Measurements from ENCODE around the gene DISP3.

Gene DISP3

GRCh38 chr1:11461531-11462137 is 17.3 kb upstream of the DISP3 start:
- Histone ChIP-seq H3K27ac (ENCODE audit: low read depth, low read length) (no peak overlapping the region), H3K27me3 (ENCODE audit: control insufficient read depth, insufficient read depth, low read length) (no peaks in the 10 kb centered on the region), H3K9ac (ENCODE audit: low read depth, low read length) (no peak overlapping the region), H3K4me3 (ENCODE audit: low read depth, low read length) (no peak overlapping the region), H3K4me1 (ENCODE audit: control insufficient read depth, insufficient read depth, low read length) (no peaks in the 10 kb centered on the region), H3K9me3 (ENCODE audit: control insufficient read depth, insufficient read depth, low read length) (no peaks in the 10 kb centered on the region), H3K36me3 (ENCODE audit: control insufficient read depth, insufficient read depth, low read length) (no peaks in the 10 kb centered on the region)

GRCh38 chr1:11462224-11462923 is 16.6 kb upstream of the DISP3 start:
- no peaks in the 10 kb centered on the region for H3K27me3 ChIP-seq (ENCODE audit: control insufficient read depth, insufficient read depth, low read length)

GRCh38 chr1:11463177-11463576 is 15.8 kb upstream of the DISP3 start:
- Histone ChIP-seq H3K27me3 (ENCODE audit: control insufficient read depth, insufficient read depth, low read length) (no peaks in the 10 kb centered on the region), H3K9me3 (ENCODE audit: control insufficient read depth, insufficient read depth, low read length) (no peaks in the 10 kb centered on the region), H3K4me3 (ENCODE audit: low read depth, low read length) (no peak overlapping the region), H3K9ac (ENCODE audit: low read depth, low read length) (no peak overlapping the region), H3K36me3 (ENCODE audit: control insufficient read depth, insufficient read depth, low read length) (no peaks in the 10 kb centered on the region), H3K4me1 (ENCODE audit: control insufficient read depth, insufficient read depth, low read length) (no peaks in the 10 kb centered on the region), H3K27ac (ENCODE audit: low read depth, low read length) (no peak overlapping the region)

More at GRCh38 chr1:11462224-11462923, 16.6 kb upstream of the DISP3 start:
- H3K9ac ChIP-seq (ENCODE audit: low read depth, low read length) = no peak overlapping the region
- no peaks in the 10 kb centered on the region for H3K9me3 ChIP-seq (ENCODE audit: control insufficient read depth, insufficient read depth, low read length)
- no peaks in the 10 kb centered on the region for H3K36me3 ChIP-seq (ENCODE audit: control insufficient read depth, insufficient read depth, low read length)
- H3K4me3 ChIP-seq (ENCODE audit: low read depth, low read length) = no peak overlapping the region
- no peaks in the 10 kb centered on the region for H3K4me1 ChIP-seq (ENCODE audit: control insufficient read depth, insufficient read depth, low read length)
- no peak overlapping the region for H3K27ac ChIP-seq (ENCODE audit: low read depth, low read length)

GRCh38 chr1:11465307-11465706 is 13.6 kb upstream of the DISP3 start:
- H3K9me3 ChIP-seq (ENCODE audit: control insufficient read depth, insufficient read depth, low read length) = no peaks in the 10 kb centered on the region
- no peak overlapping the region for H3K27ac ChIP-seq (ENCODE audit: low read depth, low read length)
- no peaks in the 10 kb centered on the region for H3K36me3 ChIP-seq (ENCODE audit: control insufficient read depth, insufficient read depth, low read length)
- no peak overlapping the region for H3K4me3 ChIP-seq (ENCODE audit: low read depth, low read length)
- no peak overlapping the region for H3K9ac ChIP-seq (ENCODE audit: low read depth, low read length)
- no peaks in the 10 kb centered on the region for H3K4me1 ChIP-seq (ENCODE audit: control insufficient read depth, insufficient read depth, low read length)
- no peaks in the 10 kb centered on the region for H3K27me3 ChIP-seq (ENCODE audit: control insufficient read depth, insufficient read depth, low read length)

GRCh38 chr1:11466416-11466815 is 12.5 kb upstream of the DISP3 start:
- Histone ChIP-seq H3K9ac (ENCODE audit: low read depth, low read length) (no peak overlapping the region), H3K36me3 (ENCODE audit: control insufficient read depth, insufficient read depth, low read length) (no peaks in the 10 kb centered on the region), H3K4me1 (ENCODE audit: control insufficient read depth, insufficient read depth, low read length) (no peaks in the 10 kb centered on the region), H3K4me3 (ENCODE audit: low read depth, low read length) (no peak overlapping the region), H3K27me3 (ENCODE audit: control insufficient read depth, insufficient read depth, low read length) (no peaks in the 10 kb centered on the region), H3K9me3 (ENCODE audit: control insufficient read depth, insufficient read depth, low read length) (no peaks in the 10 kb centered on the region), H3K27ac (ENCODE audit: low read depth, low read length) (no peak overlapping the region)

GRCh38 chr1:11468878-11469277 is 10.1 kb upstream of the DISP3 start:
- no peak overlapping the region for H3K27ac ChIP-seq (ENCODE audit: low read depth, low read length)
- H3K9ac ChIP-seq (ENCODE audit: low read depth, low read length) = no peak overlapping the region
- no peaks in the 10 kb centered on the region for H3K9me3 ChIP-seq (ENCODE audit: control insufficient read depth, insufficient read depth, low read length)
- H3K36me3 ChIP-seq (ENCODE audit: control insufficient read depth, insufficient read depth, low read length) = no peaks in the 10 kb centered on the region
- no peaks in the 10 kb centered on the region for H3K4me1 ChIP-seq (ENCODE audit: control insufficient read depth, insufficient read depth, low read length)
- no peaks in the 10 kb centered on the region for H3K27me3 ChIP-seq (ENCODE audit: control insufficient read depth, insufficient read depth, low read length)
- H3K4me3 ChIP-seq (ENCODE audit: low read depth, low read length) = no peak overlapping the region

- no peak overlapping the region for H3K27ac ChIP-seq (ENCODE audit: low read depth, low read length)
- H3K4me3 ChIP-seq (ENCODE audit: low read depth, low read length) = no peak overlapping the region
- H3K36me3 ChIP-seq (ENCODE audit: control insufficient read depth, insufficient read depth, low read length) = no peaks in the 10 kb centered on the region
- no peaks in the 10 kb centered on the region for H3K9me3 ChIP-seq (ENCODE audit: control insufficient read depth, insufficient read depth, low read length)
- H3K27me3 ChIP-seq (ENCODE audit: control insufficient read depth, insufficient read depth, low read length) = 0 out of 2 replicates have a peak, but pooled peaks cover 1% of the 10 kb centered on the region
- no peak overlapping the region for H3K9ac ChIP-seq (ENCODE audit: low read depth, low read length)
- H3K4me1 ChIP-seq (ENCODE audit: control insufficient read depth, insufficient read depth, low read length) = no peaks in the 10 kb centered on the region
Measured at GRCh38 chr1:11470912-11471311, 8.0 kb upstream of the DISP3 start.

- Histone ChIP-seq H3K4me1 (ENCODE audit: control insufficient read depth, insufficient read depth, low read length) (no peaks in the 10 kb centered on the region), H3K27ac (ENCODE audit: low read depth, low read length) (no peak overlapping the region), H3K4me3 (ENCODE audit: low read depth, low read length) (no peak overlapping the region), H3K9me3 (ENCODE audit: control insufficient read depth, insufficient read depth, low read length) (no peaks in the 10 kb centered on the region), H3K27me3 (ENCODE audit: control insufficient read depth, insufficient read depth, low read length) (peaks cover 7% of the 10 kb centered on the region), H3K36me3 (ENCODE audit: control insufficient read depth, insufficient read depth, low read length) (no peaks in the 10 kb centered on the region), H3K9ac (ENCODE audit: low read depth, low read length) (no peak overlapping the region)
Measured at GRCh38 chr1:11471473-11471872, 7.5 kb upstream of the DISP3 start.

GRCh38 chr1:11472284-11472683 is 6.7 kb upstream of the DISP3 start:
- H3K9ac ChIP-seq (ENCODE audit: low read depth, low read length) = no peak overlapping the region
- H3K4me3 ChIP-seq (ENCODE audit: low read depth, low read length) = no peak overlapping the region
- no peaks in the 10 kb centered on the region for H3K36me3 ChIP-seq (ENCODE audit: control insufficient read depth, insufficient read depth, low read length)
- H3K27me3 ChIP-seq (ENCODE audit: control insufficient read depth, insufficient read depth, low read length) = peaks cover 15% of the 10 kb centered on the region
- H3K27ac ChIP-seq (ENCODE audit: low read depth, low read length) = no peak overlapping the region
- H3K4me1 ChIP-seq (ENCODE audit: control insufficient read depth, insufficient read depth, low read length) = no peaks in the 10 kb centered on the region
- H3K9me3 ChIP-seq (ENCODE audit: control insufficient read depth, insufficient read depth, low read length) = no peaks in the 10 kb centered on the region

GRCh38 chr1:11472741-11473140 is 6.2 kb upstream of the DISP3 start:
- no peaks in the 10 kb centered on the region for H3K9me3 ChIP-seq (ENCODE audit: control insufficient read depth, insufficient read depth, low read length)
- H3K9ac ChIP-seq (ENCODE audit: low read depth, low read length) = no peak overlapping the region
- no peak overlapping the region for H3K4me3 ChIP-seq (ENCODE audit: low read depth, low read length)
- no peaks in the 10 kb centered on the region for H3K36me3 ChIP-seq (ENCODE audit: control insufficient read depth, insufficient read depth, low read length)
- H3K27ac ChIP-seq (ENCODE audit: low read depth, low read length) = no peak overlapping the region
- no peaks in the 10 kb centered on the region for H3K4me1 ChIP-seq (ENCODE audit: control insufficient read depth, insufficient read depth, low read length)
- peaks cover 19% of the 10 kb centered on the region for H3K27me3 ChIP-seq (ENCODE audit: control insufficient read depth, insufficient read depth, low read length)

GRCh38 chr1:11473491-11474034 is 5.4 kb upstream of the DISP3 start:
- 0 out of 2 replicates have a peak, but pooled peaks cover 5% of the 10 kb centered on the region for H3K4me1 ChIP-seq (ENCODE audit: control insufficient read depth, insufficient read depth, low read length)
- no peaks in the 10 kb centered on the region for H3K36me3 ChIP-seq (ENCODE audit: control insufficient read depth, insufficient read depth, low read length)
- H3K27ac ChIP-seq (ENCODE audit: low read depth, low read length) = no peak overlapping the region
- H3K9ac ChIP-seq (ENCODE audit: low read depth, low read length) = no peak overlapping the region
- peaks cover 27% of the 10 kb centered on the region for H3K27me3 ChIP-seq (ENCODE audit: control insufficient read depth, insufficient read depth, low read length)
- no peaks in the 10 kb centered on the region for H3K9me3 ChIP-seq (ENCODE audit: control insufficient read depth, insufficient read depth, low read length)
- no peak overlapping the region for H3K4me3 ChIP-seq (ENCODE audit: low read depth, low read length)

All from HUES48 (cell line).